NCI-H69 (cell line): ENCODE measurements around the gene OSMR.
"Not testable (repeated sequence)": the region's sequence is repeated elsewhere in the genome, so short reads cannot be mapped to it uniquely, and the experiment has no call there.

Experiments
- DNase-seq: peaks from one replicate; lab custom pipeline; 2025; lab: John Stamatoyannopoulos, UW

The OSMR gene

DNA sequence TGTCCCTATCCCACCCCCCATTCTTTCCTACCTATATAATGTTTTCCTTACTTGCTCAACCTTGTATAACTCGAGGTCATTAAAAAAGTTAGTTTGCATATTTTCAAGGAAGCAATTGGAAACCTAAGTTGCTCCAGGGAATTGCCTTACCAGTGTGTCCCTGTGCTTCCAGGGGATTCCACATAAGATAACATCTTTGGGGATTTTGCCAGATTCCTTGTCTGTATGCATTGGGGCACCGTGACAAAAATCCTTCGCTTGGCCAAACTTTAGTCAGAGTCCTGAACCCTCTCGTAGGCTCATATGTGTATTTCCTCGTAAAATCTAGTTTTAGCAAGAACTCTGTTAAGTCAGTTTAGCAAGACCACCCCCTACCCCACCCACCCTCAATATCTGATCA, 14.7 kb upstream of the OSMR start:
- DNase-seq: no peak

GRCh38 chr5:38831909-38832308, 13.9 kb upstream of the OSMR start:
- peak; percentile 39 for DNase-seq

DNA sequence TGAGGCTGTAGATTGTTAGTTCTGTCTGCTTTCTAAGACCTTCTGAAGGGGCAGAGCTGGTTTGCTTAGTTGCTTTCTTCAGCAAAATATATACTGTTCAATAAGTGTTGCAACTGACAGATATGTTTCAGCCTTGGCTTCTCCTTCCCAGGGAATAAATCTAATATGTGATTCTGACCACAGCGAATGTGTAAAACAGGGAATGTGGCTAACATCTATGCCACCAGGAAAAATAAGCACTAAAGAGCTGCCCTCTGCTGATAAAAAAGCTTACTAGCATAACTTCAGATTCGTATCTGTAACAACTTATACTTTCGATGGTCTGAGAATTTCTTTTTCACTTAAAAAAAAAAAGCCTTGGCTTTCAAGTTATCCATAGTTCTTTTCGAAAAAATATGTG, 13.0 kb upstream of the OSMR start:
- no peak for DNase-seq

GRCh38 chr5:38835887-38836286, 9.9 kb upstream of the OSMR start:
- no peak for DNase-seq

- DNase-seq: no peak
These were observed 8.4 kb upstream of the OSMR start for GRCh38 chr5:38837416-38837815.

GRCh38 chr5:38837932-38838331, 7.9 kb upstream of the OSMR start:
- DNase-seq: no peak

GRCh38 chr5:38843665-38844064, 2.1 kb upstream of the OSMR start:
- DNase-seq: no peak

- no peak for DNase-seq
These were observed 683 bp downstream of the OSMR start for GRCh38 chr5:38846379-38847011.

- DNase-seq: no peak
These were observed 1.9 kb downstream of the OSMR start for GRCh38 chr5:38847559-38848347.

DNA sequence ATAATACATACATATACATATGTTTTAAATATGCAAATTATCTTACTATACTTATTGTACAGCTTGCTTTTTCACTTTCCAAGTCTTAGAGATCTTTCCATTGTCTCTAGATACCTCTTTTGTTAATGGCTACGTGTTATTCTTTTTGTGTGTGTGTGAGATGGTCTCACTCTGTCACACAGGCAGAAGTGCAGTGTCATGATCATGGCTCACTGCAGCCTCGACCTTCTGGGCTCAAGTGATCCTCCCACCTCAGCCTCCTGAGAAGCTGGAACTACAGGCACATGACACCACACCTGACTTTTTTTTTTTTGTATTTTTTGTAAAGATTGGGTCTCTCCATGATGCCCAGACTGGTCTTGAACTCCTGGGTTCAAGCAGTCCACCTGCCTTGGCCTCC, 2.8 kb downstream of the OSMR start:
- DNase-seq: no peak

- DNase-seq: not testable (repeated sequence)
These were observed 5.8 kb downstream of the OSMR start for GRCh38 chr5:38851640-38852039.

DNA sequence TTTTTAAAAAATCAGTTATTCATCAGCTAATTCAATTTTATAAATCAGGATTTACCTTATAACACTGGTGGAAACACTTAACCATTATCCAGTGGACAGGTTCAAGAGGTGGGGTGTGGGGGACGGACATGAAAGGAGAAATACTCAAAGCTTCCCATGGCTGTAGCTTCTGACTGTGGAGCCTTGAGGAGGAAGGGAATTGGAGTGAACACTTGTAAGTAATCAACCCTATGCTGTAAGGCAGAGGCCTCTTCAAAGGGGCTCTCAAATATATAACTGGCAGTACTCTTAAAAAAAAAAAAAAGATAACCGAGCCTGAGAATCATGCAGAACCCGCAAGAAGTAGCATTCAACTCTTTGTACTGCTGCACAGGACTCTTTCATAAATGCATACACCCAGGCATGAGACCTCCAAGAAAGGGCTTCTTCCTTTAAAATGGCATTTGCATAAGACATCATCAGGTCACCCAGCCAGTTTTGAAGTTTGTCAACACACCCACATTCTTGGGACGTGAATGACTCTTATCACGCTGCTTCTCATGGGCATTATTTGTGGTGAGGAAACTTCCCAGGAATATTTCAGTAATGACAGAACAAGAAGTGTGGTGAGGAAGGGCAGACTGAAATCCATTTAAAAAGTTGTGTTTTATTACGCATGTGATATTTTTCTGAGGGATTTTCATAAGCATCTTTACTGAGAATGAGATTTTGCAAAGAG, 8.1 kb downstream of the OSMR start:
- no peak for DNase-seq

DNA sequence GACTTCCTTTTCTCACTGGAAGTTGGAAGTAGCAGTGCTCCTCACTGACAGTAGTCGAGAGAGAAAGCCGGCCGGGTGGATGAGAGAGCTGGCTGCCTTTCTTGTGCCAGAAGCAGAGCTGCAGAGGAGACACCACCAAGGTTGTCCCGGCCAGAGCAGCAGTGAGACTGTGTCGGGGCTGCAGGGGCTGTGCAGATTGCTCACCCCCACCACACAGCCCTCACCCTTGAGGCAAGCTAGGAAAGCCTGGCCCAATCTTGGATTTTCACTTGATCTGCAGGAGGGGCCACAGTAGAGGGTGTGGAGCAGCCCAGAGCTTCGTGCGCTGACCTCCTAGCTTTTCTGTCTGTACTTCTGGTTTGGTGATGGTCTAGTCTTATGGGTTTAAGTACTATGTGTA, 9.1 kb downstream of the OSMR start:
- DNase-seq: no peak

DNA sequence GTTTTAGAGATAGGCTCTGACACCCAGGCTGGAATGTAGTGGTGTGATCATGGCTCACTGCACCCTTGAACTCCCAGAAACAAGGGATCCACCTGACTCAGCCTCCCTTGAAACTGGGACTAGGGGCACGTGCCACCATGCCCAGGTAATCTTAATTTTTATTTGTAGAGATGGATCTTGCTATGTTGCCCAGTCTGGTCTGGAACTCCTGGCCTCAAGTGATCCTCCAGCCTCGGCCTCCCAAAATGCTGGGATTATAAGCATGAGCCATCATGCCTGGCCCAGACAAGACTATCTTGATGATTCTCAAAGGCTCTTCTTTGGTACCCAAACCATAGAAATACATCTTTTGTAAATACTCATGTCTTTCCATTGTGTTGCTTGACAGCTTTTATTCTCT, 10.8 kb downstream of the OSMR start:
- DNase-seq: no peak

GRCh38 chr5:38858839-38859238, 13.0 kb downstream of the OSMR start:
- DNase-seq: no peak

GRCh38 chr5:38861986-38862770, 16.4 kb downstream of the OSMR start:
- DNase-seq: not testable (repeated sequence)

DNA sequence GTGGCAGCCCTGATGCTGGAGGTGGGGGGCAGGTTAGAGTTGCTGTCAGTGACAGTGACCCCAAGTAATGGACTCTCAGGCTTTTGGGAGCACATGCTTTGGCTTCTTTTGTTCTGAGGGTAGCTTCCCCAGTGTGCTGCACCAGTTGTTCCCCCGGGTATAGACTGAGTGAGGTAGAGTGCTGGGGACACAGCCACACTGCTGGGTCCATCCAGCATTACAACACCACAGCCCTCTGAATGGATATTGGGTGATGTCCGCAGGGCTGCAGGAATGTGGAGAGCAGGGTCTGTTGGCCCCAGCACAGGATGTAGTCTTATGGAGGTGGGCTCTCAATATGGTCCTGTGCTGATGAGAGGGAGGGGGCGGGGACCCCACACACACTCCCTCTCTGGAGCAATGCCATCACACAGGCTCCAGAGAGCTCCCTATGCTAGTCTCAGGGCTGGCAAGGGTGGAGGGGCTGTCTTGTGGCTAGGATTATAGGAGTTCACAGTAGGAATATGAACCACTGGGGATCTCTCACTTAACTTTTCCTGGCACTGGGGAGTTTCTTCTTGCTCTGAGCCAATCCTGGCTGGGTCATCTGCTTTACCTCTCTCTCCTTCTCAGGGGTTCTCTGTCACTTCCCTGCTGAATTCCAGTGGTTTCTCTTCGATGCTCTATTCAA, 20.7 kb downstream of the OSMR start:
- DNase-seq: no peak

- DNase-seq: no peak
These were observed 21.2 kb downstream of the OSMR start for GRCh38 chr5:38867032-38867398.

- DNase-seq: no peak
These were observed 21.6 kb downstream of the OSMR start for GRCh38 chr5:38867416-38867815.

DNA sequence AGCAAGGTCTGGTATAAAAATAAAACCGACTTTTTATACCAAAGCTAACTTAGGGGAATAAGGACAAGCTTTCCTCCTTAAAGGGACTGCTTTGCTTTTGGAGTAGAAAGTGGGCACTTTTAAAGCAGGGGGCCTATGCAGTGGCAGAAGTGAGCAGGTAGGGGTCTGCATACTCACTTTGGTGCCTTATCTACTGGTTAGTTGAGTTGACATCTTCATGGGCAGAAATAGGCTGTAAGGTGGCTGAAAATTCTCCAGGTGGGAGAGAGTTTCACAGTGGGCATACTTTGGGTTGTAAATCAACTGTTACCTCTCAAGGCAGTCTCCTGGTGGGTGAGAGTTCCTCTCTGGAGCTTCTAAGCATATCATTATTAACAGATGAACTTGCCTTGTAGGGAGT, 24.8 kb downstream of the OSMR start:
- DNase-seq: no peak

GRCh38 chr5:38871058-38871605, 25.3 kb downstream of the OSMR start:
- no peak for DNase-seq
